D721Med (cell line): ENCODE results near the gene CASQ2.

Experiments used
- DNase-seq: peaks from one replicate; pipeline ENCODE4 v3.0.0; 2011; ENCODE audit warnings: low spot score; ENCODE audit not compliant: insufficient read length
- FAIRE-seq: peaks from 2 replicates; lab custom pipeline; 2011; peaks lifted over from hg19 to GRCh38; lab: Jason Lieb, UNC
- TF ChIP-seq, protein P1 (sequence below): IDR thresholded peaks from 2 replicates; pipeline ENCODE4 v1.5.1; 2012; ENCODE audit warnings: mild to moderate bottlenecking, control low read depth; ENCODE audit not compliant: insufficient read depth; ENCODE audit errors: missing control alignments

Gene CASQ2

DNA sequence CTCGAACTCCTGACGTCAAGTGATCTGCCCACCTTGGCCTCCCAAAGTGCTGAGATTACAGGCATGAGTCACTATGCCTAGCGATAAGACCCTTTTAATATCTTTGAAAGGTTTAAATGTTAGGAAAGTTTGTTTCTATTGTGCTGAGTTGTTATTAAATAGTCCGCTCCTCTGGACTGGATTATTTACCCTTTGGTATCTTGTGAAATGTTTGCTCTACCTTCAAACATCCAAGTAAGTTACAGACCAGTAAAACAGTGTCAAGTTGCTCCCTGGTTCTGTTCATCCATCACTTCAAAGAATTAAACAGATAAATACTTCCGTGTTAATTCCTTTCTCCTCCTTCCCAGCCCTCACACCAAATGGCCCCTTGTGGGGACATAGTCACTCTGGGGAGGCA, 44.8 kb downstream of the CASQ2 start:
- FAIRE-seq (no peak), DNase-seq (no peak)
- TF ChIP-seq, protein P1, sequence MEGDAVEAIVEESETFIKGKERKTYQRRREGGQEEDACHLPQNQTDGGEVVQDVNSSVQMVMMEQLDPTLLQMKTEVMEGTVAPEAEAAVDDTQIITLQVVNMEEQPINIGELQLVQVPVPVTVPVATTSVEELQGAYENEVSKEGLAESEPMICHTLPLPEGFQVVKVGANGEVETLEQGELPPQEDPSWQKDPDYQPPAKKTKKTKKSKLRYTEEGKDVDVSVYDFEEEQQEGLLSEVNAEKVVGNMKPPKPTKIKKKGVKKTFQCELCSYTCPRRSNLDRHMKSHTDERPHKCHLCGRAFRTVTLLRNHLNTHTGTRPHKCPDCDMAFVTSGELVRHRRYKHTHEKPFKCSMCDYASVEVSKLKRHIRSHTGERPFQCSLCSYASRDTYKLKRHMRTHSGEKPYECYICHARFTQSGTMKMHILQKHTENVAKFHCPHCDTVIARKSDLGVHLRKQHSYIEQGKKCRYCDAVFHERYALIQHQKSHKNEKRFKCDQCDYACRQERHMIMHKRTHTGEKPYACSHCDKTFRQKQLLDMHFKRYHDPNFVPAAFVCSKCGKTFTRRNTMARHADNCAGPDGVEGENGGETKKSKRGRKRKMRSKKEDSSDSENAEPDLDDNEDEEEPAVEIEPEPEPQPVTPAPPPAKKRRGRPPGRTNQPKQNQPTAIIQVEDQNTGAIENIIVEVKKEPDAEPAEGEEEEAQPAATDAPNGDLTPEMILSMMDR = no peak

GRCh38 chr1:115722221-115722620, 46.3 kb downstream of the CASQ2 start:
- DNase-seq (no peak), FAIRE-seq (no peak)
- TF ChIP-seq, protein P1 = no peak

GRCh38 chr1:115719285-115719684, 49.2 kb downstream of the CASQ2 start:
- TF ChIP-seq, protein P1 = no peak
- no peak for DNase-seq
- no peak for FAIRE-seq

GRCh38 chr1:115718011-115718754, 50.3 kb downstream of the CASQ2 start:
- no peak for DNase-seq
- TF ChIP-seq, protein P1 = no peak
- FAIRE-seq = no peak

- DNase-seq = no peak
- TF ChIP-seq, protein P1 = peak; percentile 70
- no peak for FAIRE-seq
Measured at GRCh38 chr1:115717541-115717940, 51.0 kb downstream of the CASQ2 start.

- DNase-seq = no peak
- TF ChIP-seq, protein P1 = no peak
- FAIRE-seq = no peak
Measured at GRCh38 chr1:115714572-115715141, 53.9 kb downstream of the CASQ2 start.

DNA sequence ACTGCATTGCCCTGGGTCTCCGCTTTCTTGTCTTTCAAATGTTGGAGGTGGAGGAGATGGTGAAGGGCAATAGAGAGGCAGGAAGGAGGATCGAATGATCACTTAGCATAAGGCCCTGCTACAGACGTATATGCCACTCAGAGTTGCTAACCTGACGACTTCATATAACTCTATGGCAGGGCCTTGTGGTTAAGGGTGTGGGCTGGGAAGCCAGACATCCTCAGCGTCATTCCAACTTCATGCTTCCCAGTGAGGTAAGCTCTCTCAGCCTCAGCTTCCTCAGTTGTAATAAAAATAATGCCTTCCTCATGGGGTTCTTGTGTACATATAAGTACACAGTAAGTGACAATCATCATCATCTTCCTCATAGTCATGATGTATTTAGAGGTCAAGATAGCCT, 54.6 kb downstream of the CASQ2 start:
- TF ChIP-seq, protein P1 = no peak
- FAIRE-seq (no peak), DNase-seq (no peak)
